NCI-H774 (cell line): ENCODE results near the gene C4orf51.

ENCODE experiments used
- DNase-seq: peaks from one replicate; lab custom pipeline; 2025; lab: John Stamatoyannopoulos, UW

C4orf51 gene

GRCh38 chr4:145757188-145757587 lies 77.2 kb downstream of the C4orf51 start:
- DNase-seq = no peak

GRCh38 chr4:145760176-145760575 lies 80.2 kb downstream of the C4orf51 start:
- DNase-seq = no peak

GRCh38 chr4:145760961-145761929 lies 81.3 kb downstream of the C4orf51 start:
- DNase-seq = no peak

GRCh38 chr4:145762719-145763118 lies 82.8 kb downstream of the C4orf51 start:
- DNase-seq = no peak

GRCh38 chr4:145763399-145763798 lies 83.5 kb downstream of the C4orf51 start:
- no peak for DNase-seq

- no peak for DNase-seq
Measured at GRCh38 chr4:145766273-145766672, 86.3 kb downstream of the C4orf51 start.

GRCh38 chr4:145769450-145770037 lies 89.6 kb downstream of the C4orf51 start:
- no peak for DNase-seq

- DNase-seq = no peak
Measured at GRCh38 chr4:145770124-145770523, 90.2 kb downstream of the C4orf51 start.

- no peak for DNase-seq
Measured at GRCh38 chr4:145772347-145772746, 92.4 kb downstream of the C4orf51 start.

- no peak for DNase-seq
Measured at GRCh38 chr4:145773581-145774234, 93.8 kb downstream of the C4orf51 start.

- DNase-seq = no peak
Measured at GRCh38 chr4:145774473-145774872, 94.5 kb downstream of the C4orf51 start.

GRCh38 chr4:145775406-145775805 lies 95.5 kb downstream of the C4orf51 start:
- DNase-seq = no peak

GRCh38 chr4:145776208-145776607 lies 96.3 kb downstream of the C4orf51 start:
- no peak for DNase-seq

- DNase-seq = no peak
Measured at GRCh38 chr4:145779319-145779801, 99.4 kb downstream of the C4orf51 start.

GRCh38 chr4:145781351-145781750 lies 101.4 kb downstream of the C4orf51 start:
- no peak for DNase-seq
